ENCODE measurements around the gene TPSAB1. TPM values are rescaled to one million over a fixed set of nuclear protein-coding genes. Genes with fewer than 3 reads are reported as not detected.
"Not testable (repeated sequence)": the region's sequence is repeated elsewhere in the genome, so short reads cannot be mapped to it uniquely, and the experiment has no call there.

TPSAB1 gene
- 10 to 100 TPM; 30.4 to 62.1 TPM for total RNA-seq

GRCh38 chr16:1240436-1240835, at the start of gene TPSAB1:
TSS of gene TPSAB1 (plus strand) at chr16:1240705. CDS start at chr16:1240939, 234 bp downstream.
- H3K27me3 ChIP-seq; intact Hi-C loops (cut with DNase I); H3K9me3 ChIP-seq; H3K4me3 ChIP-seq; H3K9ac ChIP-seq (ENCODE audit: low read depth in 2 of 2, low read length in 2 of 2); DNase-seq; H3K4me1 ChIP-seq; H3K36me3 ChIP-seq; H3K27ac ChIP-seq: not testable (repeated sequence)

GRCh38 chr16:1190789-1191188, 49.7 kb upstream of the TPSAB1 start:
- intact Hi-C loops (cut with DNase I); H3K4me1 ChIP-seq; H3K27ac ChIP-seq; DNase-seq; H3K36me3 ChIP-seq; H3K27me3 ChIP-seq; H3K4me3 ChIP-seq; H3K9me3 ChIP-seq; H3K9ac ChIP-seq (ENCODE audit: low read depth in 2 of 2, low read length in 2 of 2): not testable (repeated sequence)

GRCh38 chr16:1192384-1193073, 48.0 kb upstream of the TPSAB1 start:
- TF ChIP-seq CTCF (IDR thresholded peaks at IDR 0.05): no peak
- no peak for DNase-seq
- H3K27me3 ChIP-seq: no peaks in the 10 kb centered on the region
- no peaks in the 10 kb centered on the region for H3K36me3 ChIP-seq
- H3K27ac ChIP-seq: no peak overlapping the region
- no peaks in the 10 kb centered on the region for H3K4me1 ChIP-seq
- no peak overlapping the region for H3K9ac ChIP-seq (ENCODE audit: low read depth in 2 of 2, low read length in 2 of 2)
- intact Hi-C loops (cut with DNase I): no loop called here
- no peaks in the 10 kb centered on the region for H3K9me3 ChIP-seq
- no peak overlapping the region for H3K4me3 ChIP-seq

- Histone ChIP-seq H3K4me3 (no peak overlapping the region), H3K4me1 (no peaks in the 10 kb centered on the region), H3K9me3 (no peaks in the 10 kb centered on the region), H3K9ac (ENCODE audit: low read depth in 2 of 2, low read length in 2 of 2) (no peak overlapping the region), H3K36me3 (no peaks in the 10 kb centered on the region), H3K27ac (no peak overlapping the region), H3K27me3 (no peaks in the 10 kb centered on the region)
- TF ChIP-seq CTCF (IDR thresholded peaks at IDR 0.05): no peak
- intact Hi-C loops (cut with DNase I): no loop called here
- no peak for DNase-seq
These were observed 47.2 kb upstream of the TPSAB1 start for GRCh38 chr16:1193143-1193824.

- Histone ChIP-seq H3K36me3 (no peaks in the 10 kb centered on the region), H3K27ac (no peak overlapping the region), H3K27me3 (no peaks in the 10 kb centered on the region), H3K9me3 (no peaks in the 10 kb centered on the region), H3K4me1 (no peaks in the 10 kb centered on the region), H3K4me3 (no peak overlapping the region), H3K9ac (ENCODE audit: low read depth in 2 of 2, low read length in 2 of 2) (no peak overlapping the region)
- no peak for TF ChIP-seq CTCF (IDR thresholded peaks at IDR 0.05)
- intact Hi-C loops (cut with DNase I): no loop called here
- DNase-seq: no peak
These were observed 46.5 kb upstream of the TPSAB1 start for GRCh38 chr16:1193825-1194581.

GRCh38 chr16:1194665-1195392, 45.7 kb upstream of the TPSAB1 start:
- no peak overlapping the region for H3K27ac ChIP-seq
- peak; percentile 66 for TF ChIP-seq CTCF (IDR thresholded peaks at IDR 0.05)
- no peaks in the 10 kb centered on the region for H3K36me3 ChIP-seq
- H3K9me3 ChIP-seq: no peaks in the 10 kb centered on the region
- H3K27me3 ChIP-seq: no peaks in the 10 kb centered on the region
- no peak overlapping the region for H3K9ac ChIP-seq (ENCODE audit: low read depth in 2 of 2, low read length in 2 of 2)
- H3K4me1 ChIP-seq: no peaks in the 10 kb centered on the region
- intact Hi-C loops (cut with DNase I): no loop called here
- H3K4me3 ChIP-seq: no peak overlapping the region
- peak; percentile 24 for DNase-seq

Data from colonic mucosa (tissue), 4 donors.